WTC11 (cell line): Measurements from ENCODE around the gene PHLDB1. TPM values are rescaled to one million over a fixed set of nuclear protein-coding genes. Genes with fewer than 3 reads are reported as not detected.

ENCODE experiments used
- ATAC-seq: fragments of 200-7000 bp; cut with Tn5 transposase; 2 replicates; pipeline ENCODE4 v1.10.0; 2021; ENCODE audit warnings: mild to moderate bottlenecking, moderate library complexity
- CTCF ChIA-PET: fragments of 300-600 bp; sonication (Branson Sonifier 250); formaldehyde crosslinking; loops from one replicate; lab custom pipeline; 2021; ENCODE audit warnings: antibody characterized with exemption; lab: Charles Lee
- POLR2A ChIA-PET: fragments of 350-600 bp; sonication (Branson Sonifier 250); formaldehyde crosslinking; loops from one replicate; lab custom pipeline; 2021; ENCODE audit warnings: antibody characterized with exemption; lab: Charles Lee
- DNase-seq: peaks from one replicate; pipeline ENCODE4 v3.0.0; 2021; ENCODE audit warnings: low spot score
- H3K27ac Mint-ChIP-seq: 2 replicates; pipeline ENCODE4 v1.8.0; 2021; ENCODE audit warnings: mixed read lengths
- H3K27me3 Mint-ChIP-seq: 2 replicates; pipeline ENCODE4 v1.8.0; 2021; ENCODE audit warnings: low read depth, mild to moderate bottlenecking, moderate library complexity, mixed read lengths
- H3K36me3 Mint-ChIP-seq: 2 replicates; pipeline ENCODE4 v1.8.0; 2021; ENCODE audit warnings: mixed read lengths
- H3K4me1 Mint-ChIP-seq: 2 replicates; pipeline ENCODE4 v1.8.0; 2022; ENCODE audit warnings: mixed read lengths
- H3K4me3 Mint-ChIP-seq: 2 replicates; pipeline ENCODE4 v1.8.0; 2021; ENCODE audit warnings: mild to moderate bottlenecking, moderate library complexity, mixed read lengths
- H3K9me3 Mint-ChIP-seq: 2 replicates; pipeline ENCODE4 v1.8.0; 2021; ENCODE audit warnings: mixed read lengths
- CBFB ChIP-seq: sonication (generic); formaldehyde crosslinking; IDR thresholded peaks from 2 replicates; pipeline ENCODE4 v1.8.1; 2022; ENCODE audit warnings: mild to moderate bottlenecking, low read depth, missing genetic modification reagents
- CREB1 ChIP-seq: sonication (generic); formaldehyde crosslinking; IDR thresholded peaks from 2 replicates; pipeline ENCODE4 v1.8.0; 2023; ENCODE audit warnings: mild to moderate bottlenecking, missing genetic modification reagents
- ELF4 ChIP-seq: sonication (generic); formaldehyde crosslinking; IDR thresholded peaks from 2 replicates; pipeline ENCODE4 v1.8.1; 2022; ENCODE audit warnings: low read depth, mild to moderate bottlenecking, moderate library complexity, missing genetic modification reagents
- EMX1 ChIP-seq: fragments of 250-450 bp; sonication (Bioruptor Pico); IDR thresholded peaks from 2 replicates; pipeline ENCODE4 v1.8.0; 2021; ENCODE audit warnings: mild to moderate bottlenecking
- FOXJ3 ChIP-seq: sonication (generic); formaldehyde crosslinking; IDR thresholded peaks from 2 replicates; pipeline ENCODE4 v1.9.0; 2021; ENCODE audit warnings: missing genetic modification reagents, mild to moderate bottlenecking, borderline replicate concordance
- GTF2I ChIP-seq: fragments of 250-450 bp; sonication (Bioruptor Pico); conservative IDR thresholded peaks from 2 replicates; pipeline ENCODE4 v1.4.0; 2021; ENCODE audit warnings: mild to moderate bottlenecking
- HMGA2 ChIP-seq: fragments of 250-450 bp; sonication (Bioruptor Pico); IDR thresholded peaks from 2 replicates; pipeline ENCODE4 v1.4.0; 2021; ENCODE audit warnings: mild to moderate bottlenecking, moderate library complexity
- MYBL2 ChIP-seq: sonication (generic); formaldehyde crosslinking; IDR thresholded peaks from 2 replicates; pipeline ENCODE4 v1.8.1; 2023; ENCODE audit warnings: mild to moderate bottlenecking, moderate library complexity, missing genetic modification reagents
- SOX15 ChIP-seq: fragments of 250-450 bp; sonication (Bioruptor Pico); IDR thresholded peaks from 2 replicates; pipeline ENCODE4 v1.9.0; 2021; ENCODE audit warnings: mild to moderate bottlenecking
- SP1 ChIP-seq: sonication (generic); formaldehyde crosslinking; conservative IDR thresholded peaks from 2 replicates; pipeline ENCODE4 v1.8.1; 2022; ENCODE audit warnings: missing genetic modification reagents
- TCF7 ChIP-seq: sonication (generic); formaldehyde crosslinking; IDR thresholded peaks from 2 replicates; pipeline ENCODE4 v1.8.0; 2022; ENCODE audit warnings: mild to moderate bottlenecking, low read depth, missing genetic modification reagents, moderate library complexity
- TEAD4 ChIP-seq: sonication (generic); formaldehyde crosslinking; IDR thresholded peaks from 2 replicates; pipeline ENCODE4 v1.8.0; 2022; ENCODE audit warnings: mild to moderate bottlenecking, missing genetic modification reagents
- ZNF263 ChIP-seq: sonication (generic); formaldehyde crosslinking; IDR thresholded peaks from 2 replicates; pipeline ENCODE4 v1.8.1; 2022; ENCODE audit warnings: low read depth, mild to moderate bottlenecking, moderate library complexity, missing genetic modification reagents
- ZNF317 ChIP-seq: sonication (generic); formaldehyde crosslinking; IDR thresholded peaks from 2 replicates; pipeline ENCODE4 v1.8.1; 2023; ENCODE audit warnings: low read depth, mild to moderate bottlenecking, moderate library complexity, missing genetic modification reagents, borderline replicate concordance
- ZNF396 ChIP-seq: fragments of 250-450 bp; sonication (Bioruptor Pico); IDR thresholded peaks from 2 replicates; pipeline ENCODE4 v1.8.0; 2021; ENCODE audit warnings: mild to moderate bottlenecking, moderate library complexity, borderline replicate concordance
- total RNA-seq: library from RNA; stranded (reverse); gene quantifications from 3 replicates; pipeline ENCODE4 v1.2.3, GENCODE V29; 2021
- TF ChIP-seq, protein P1 (sequence below): sonication (generic); formaldehyde crosslinking; IDR thresholded peaks from 2 replicates; pipeline ENCODE4 v1.8.0; 2022; ENCODE audit warnings: mild to moderate bottlenecking, missing genetic modification reagents
- TF ChIP-seq, protein P2 (sequence below): fragments of 250-450 bp; sonication (Bioruptor Pico); IDR thresholded peaks from 2 replicates; pipeline ENCODE4 v1.8.0; 2021; ENCODE audit warnings: mild to moderate bottlenecking
- TF ChIP-seq, protein P3 (sequence below): sonication (generic); formaldehyde crosslinking; IDR thresholded peaks from 2 replicates; pipeline ENCODE4 v1.8.1; 2022; ENCODE audit warnings: mild to moderate bottlenecking, missing genetic modification reagents, moderate library complexity, borderline replicate concordance
- TF ChIP-seq, protein P4 (sequence below): sonication (generic); formaldehyde crosslinking; IDR thresholded peaks from 2 replicates; pipeline ENCODE4 v1.8.1; 2023; ENCODE audit warnings: mild to moderate bottlenecking, missing genetic modification reagents
- TF ChIP-seq, protein P5 (sequence below): sonication (generic); formaldehyde crosslinking; IDR thresholded peaks from 2 replicates; pipeline ENCODE4 v1.8.1; 2022; ENCODE audit warnings: mild to moderate bottlenecking, moderate library complexity, missing genetic modification reagents
- TF ChIP-seq, protein P6 (sequence below): sonication (generic); formaldehyde crosslinking; IDR thresholded peaks from 2 replicates; pipeline ENCODE4 v1.8.0; 2023; ENCODE audit warnings: missing genetic modification reagents, mild to moderate bottlenecking, borderline replicate concordance

The PHLDB1 gene
- total RNA-seq, 1 experiment from 2014 or later, result 83.1 TPM

DNA sequence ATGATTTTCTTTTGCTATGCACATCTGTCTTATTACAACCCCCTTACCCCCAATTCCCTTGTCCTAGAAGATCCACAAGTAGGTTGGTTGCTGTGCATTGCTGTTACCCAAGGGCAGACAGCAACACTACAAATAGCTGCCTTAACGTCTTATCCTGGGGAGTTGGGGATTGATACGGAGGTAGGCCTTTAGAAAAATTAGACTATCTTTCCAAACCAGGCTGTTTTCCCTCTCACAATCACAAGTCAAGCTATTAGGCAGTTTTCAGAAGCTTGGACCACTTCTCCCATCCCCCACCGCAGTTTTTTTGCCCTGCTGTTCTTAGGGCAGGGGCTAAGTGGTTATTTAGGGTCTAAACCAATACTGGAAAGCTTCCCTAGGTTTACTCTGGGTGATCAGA lies 2.8 kb upstream of the PHLDB1 start (continued):
- no peak for TF ChIP-seq ZNF396 (CRISPR knock-in tag)
- TF ChIP-seq EMX1 (CRISPR knock-in tag), result no peak
- TF ChIP-seq, protein P1, sequence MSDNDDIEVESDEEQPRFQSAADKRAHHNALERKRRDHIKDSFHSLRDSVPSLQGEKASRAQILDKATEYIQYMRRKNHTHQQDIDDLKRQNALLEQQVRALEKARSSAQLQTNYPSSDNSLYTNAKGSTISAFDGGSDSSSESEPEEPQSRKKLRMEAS (CRISPR knock-in tag), result no peak
- TF ChIP-seq, protein P2, sequence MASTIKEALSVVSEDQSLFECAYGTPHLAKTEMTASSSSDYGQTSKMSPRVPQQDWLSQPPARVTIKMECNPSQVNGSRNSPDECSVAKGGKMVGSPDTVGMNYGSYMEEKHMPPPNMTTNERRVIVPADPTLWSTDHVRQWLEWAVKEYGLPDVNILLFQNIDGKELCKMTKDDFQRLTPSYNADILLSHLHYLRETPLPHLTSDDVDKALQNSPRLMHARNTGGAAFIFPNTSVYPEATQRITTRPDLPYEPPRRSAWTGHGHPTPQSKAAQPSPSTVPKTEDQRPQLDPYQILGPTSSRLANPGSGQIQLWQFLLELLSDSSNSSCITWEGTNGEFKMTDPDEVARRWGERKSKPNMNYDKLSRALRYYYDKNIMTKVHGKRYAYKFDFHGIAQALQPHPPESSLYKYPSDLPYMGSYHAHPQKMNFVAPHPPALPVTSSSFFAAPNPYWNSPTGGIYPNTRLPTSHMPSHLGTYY (CRISPR knock-in tag), result no peak

DNA sequence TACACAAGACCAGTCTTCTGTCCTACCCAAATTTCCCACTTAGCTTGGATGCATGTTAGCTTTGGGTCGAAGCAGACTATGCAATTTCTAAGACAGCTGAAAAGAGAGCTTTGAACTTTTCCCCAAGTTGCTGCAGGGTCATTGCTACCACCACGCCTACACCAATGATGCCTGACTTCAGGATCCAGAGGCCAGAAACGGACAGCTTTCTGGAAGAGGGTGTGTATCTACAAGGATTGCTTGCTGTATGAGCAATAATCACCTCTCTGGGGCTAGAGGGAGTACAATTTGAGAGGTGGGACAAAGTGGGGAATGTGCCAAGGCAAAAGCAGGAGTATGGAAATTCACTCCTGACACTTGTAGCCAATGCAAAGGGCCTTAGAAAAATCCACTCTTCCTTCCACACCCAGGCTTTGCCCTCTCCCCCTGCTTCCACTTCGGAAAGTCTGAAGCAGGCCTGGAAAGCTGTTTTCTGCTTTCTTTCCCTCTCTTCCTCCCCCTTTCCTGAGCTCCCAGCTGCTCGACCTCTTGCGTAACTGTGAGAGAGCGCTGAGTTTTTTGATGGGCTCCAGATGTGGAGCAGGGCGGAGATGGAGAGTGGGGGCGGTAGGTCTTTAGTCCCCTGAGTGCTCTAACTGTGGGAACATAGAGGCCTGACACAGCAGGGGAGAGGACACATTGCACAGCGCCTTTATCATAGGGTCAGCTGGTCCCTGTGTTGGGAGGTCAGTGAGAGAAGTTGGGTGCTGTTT lies 2.1 kb upstream of the PHLDB1 start:
- POLR2A ChIA-PET, result interaction anchor here (2.2 to 5.1 kb wide), 2 partner anchors 16 to 30 kb away, joined by 5 to 32 read pairs; no protein-coding TSS in a partner anchor

More for the DNA sequence above, 2.1 kb upstream of the PHLDB1 start:
- DNase-seq (no peak), ATAC-seq (no peak)
- peaks cover 36% of the 10 kb centered on the region for H3K4me1 Mint-ChIP-seq
- CTCF ChIA-PET, result interaction anchor here (0.6 to 12.5 kb wide), 5 partner anchors 11 to 335 kb away, joined by 3 to 127 read pairs (median 64); no protein-coding TSS in a partner anchor
- TF ChIP-seq, protein P3, sequence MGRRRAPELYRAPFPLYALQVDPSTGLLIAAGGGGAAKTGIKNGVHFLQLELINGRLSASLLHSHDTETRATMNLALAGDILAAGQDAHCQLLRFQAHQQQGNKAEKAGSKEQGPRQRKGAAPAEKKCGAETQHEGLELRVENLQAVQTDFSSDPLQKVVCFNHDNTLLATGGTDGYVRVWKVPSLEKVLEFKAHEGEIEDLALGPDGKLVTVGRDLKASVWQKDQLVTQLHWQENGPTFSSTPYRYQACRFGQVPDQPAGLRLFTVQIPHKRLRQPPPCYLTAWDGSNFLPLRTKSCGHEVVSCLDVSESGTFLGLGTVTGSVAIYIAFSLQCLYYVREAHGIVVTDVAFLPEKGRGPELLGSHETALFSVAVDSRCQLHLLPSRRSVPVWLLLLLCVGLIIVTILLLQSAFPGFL (CRISPR knock-in tag), result no peak
- TF ChIP-seq FOXJ3 (CRISPR knock-in tag) (no peak), SP1 (CRISPR knock-in tag) (no peak), ZNF263 (CRISPR knock-in tag) (no peak), CREB1 (CRISPR knock-in tag) (no peak), ELF4 (no peak), GTF2I (no peak), TCF7 (no peak), MYBL2 (CRISPR knock-in tag) (no peak), HMGA2 (no peak), TEAD4 (CRISPR knock-in tag) (no peak), ZNF317 (CRISPR knock-in tag) (no peak), CBFB (CRISPR knock-in tag) (no peak), SOX15 (CRISPR knock-in tag) (no peak)
- TF ChIP-seq, protein P4, sequence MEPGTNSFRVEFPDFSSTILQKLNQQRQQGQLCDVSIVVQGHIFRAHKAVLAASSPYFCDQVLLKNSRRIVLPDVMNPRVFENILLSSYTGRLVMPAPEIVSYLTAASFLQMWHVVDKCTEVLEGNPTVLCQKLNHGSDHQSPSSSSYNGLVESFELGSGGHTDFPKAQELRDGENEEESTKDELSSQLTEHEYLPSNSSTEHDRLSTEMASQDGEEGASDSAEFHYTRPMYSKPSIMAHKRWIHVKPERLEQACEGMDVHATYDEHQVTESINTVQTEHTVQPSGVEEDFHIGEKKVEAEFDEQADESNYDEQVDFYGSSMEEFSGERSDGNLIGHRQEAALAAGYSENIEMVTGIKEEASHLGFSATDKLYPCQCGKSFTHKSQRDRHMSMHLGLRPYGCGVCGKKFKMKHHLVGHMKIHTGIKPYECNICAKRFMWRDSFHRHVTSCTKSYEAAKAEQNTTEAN (CRISPR knock-in tag), result no peak
- TF ChIP-seq, protein P5, sequence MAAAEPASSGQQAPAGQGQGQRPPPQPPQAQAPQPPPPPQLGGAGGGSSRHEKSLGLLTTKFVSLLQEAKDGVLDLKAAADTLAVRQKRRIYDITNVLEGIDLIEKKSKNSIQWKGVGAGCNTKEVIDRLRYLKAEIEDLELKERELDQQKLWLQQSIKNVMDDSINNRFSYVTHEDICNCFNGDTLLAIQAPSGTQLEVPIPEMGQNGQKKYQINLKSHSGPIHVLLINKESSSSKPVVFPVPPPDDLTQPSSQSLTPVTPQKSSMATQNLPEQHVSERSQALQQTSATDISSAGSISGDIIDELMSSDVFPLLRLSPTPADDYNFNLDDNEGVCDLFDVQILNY (CRISPR knock-in tag), result no peak
- TF ChIP-seq, protein P6, sequence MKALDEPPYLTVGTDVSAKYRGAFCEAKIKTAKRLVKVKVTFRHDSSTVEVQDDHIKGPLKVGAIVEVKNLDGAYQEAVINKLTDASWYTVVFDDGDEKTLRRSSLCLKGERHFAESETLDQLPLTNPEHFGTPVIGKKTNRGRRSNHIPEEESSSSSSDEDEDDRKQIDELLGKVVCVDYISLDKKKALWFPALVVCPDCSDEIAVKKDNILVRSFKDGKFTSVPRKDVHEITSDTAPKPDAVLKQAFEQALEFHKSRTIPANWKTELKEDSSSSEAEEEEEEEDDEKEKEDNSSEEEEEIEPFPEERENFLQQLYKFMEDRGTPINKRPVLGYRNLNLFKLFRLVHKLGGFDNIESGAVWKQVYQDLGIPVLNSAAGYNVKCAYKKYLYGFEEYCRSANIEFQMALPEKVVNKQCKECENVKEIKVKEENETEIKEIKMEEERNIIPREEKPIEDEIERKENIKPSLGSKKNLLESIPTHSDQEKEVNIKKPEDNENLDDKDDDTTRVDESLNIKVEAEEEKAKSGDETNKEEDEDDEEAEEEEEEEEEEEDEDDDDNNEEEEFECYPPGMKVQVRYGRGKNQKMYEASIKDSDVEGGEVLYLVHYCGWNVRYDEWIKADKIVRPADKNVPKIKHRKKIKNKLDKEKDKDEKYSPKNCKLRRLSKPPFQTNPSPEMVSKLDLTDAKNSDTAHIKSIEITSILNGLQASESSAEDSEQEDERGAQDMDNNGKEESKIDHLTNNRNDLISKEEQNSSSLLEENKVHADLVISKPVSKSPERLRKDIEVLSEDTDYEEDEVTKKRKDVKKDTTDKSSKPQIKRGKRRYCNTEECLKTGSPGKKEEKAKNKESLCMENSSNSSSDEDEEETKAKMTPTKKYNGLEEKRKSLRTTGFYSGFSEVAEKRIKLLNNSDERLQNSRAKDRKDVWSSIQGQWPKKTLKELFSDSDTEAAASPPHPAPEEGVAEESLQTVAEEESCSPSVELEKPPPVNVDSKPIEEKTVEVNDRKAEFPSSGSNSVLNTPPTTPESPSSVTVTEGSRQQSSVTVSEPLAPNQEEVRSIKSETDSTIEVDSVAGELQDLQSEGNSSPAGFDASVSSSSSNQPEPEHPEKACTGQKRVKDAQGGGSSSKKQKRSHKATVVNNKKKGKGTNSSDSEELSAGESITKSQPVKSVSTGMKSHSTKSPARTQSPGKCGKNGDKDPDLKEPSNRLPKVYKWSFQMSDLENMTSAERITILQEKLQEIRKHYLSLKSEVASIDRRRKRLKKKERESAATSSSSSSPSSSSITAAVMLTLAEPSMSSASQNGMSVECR (CRISPR knock-in tag), result no peak
- TF ChIP-seq, protein P1 (CRISPR knock-in tag), result no peak
- no peak overlapping the region for H3K4me3 Mint-ChIP-seq
- H3K9me3 Mint-ChIP-seq, result no peaks in the 10 kb centered on the region
- peaks cover 16% of the 10 kb centered on the region for H3K36me3 Mint-ChIP-seq
- H3K27me3 Mint-ChIP-seq, result peaks cover 75% of the 10 kb centered on the region
- no peak overlapping the region for H3K27ac Mint-ChIP-seq
